Activated CD8-positive, alpha-beta memory T cell treated with anti-CD3 and anti-CD28 coated beads, Interleukin-2, amount 50 U/mL, for 1 hour (primary cell): ENCODE data around the gene MMP11.

Experiments
- DNase-seq: peaks from one replicate; pipeline ENCODE4 v3.0.0-alpha.2; 2020; ENCODE audit errors: extremely low read depth

MMP11 gene

DNA sequence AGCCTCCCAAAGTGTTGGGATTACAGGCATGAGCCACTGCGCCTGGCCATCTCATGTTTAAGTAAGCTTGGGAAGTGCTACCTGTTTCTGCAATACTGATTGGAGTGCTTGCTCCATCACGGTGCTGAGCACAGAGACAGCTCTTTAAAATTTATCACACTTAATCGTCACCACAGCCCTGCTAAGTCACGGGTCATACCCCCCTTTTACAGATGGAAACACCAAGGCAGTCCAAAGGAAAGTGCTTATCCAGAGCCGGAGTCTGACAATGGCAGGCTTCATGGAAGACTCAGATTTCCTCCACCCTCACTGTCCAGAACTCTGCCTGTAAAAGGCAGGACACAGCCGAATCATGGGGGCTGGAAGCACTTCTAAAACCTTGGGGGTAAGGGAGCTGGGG is 12.6 kb upstream of the MMP11 start:
- no peak for DNase-seq

DNA sequence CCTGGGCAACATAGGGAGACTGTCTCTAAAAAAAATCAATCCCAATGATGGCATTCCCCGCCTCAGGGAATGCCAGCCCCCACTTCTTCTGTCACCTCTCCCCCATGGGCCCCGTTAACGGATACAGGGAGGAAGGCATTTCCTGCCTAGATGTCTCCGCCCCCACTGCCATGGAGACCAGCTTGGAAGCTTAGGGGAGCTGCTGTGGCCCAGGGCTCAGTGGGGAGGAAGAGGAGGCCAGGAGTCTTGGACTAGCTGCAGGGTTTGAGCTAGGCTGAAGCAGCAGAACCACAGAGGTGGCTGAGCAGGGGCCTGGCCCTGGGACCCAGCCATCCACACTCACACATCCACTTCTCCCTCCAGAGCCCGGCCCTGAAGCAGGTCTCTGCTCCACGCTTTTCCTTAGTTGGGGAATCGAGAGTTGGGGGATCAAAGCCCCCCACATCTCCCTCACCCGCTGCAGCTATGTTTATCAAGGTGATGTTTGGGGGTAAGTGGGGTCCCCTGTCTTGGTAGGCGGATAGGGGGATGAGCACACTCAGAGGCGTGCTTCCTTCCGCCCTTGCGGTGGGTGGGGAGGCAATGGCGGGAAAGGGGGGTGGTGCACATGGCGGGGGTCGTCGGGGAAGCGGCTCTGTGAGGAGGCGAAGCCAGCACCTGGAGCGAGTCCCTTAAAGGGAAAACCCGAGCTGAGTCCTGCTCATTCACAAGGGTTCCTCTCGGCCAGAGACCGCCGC is 9.6 kb upstream of the MMP11 start, which contains the start of gene C22orf15:
C22orf15 (plus strand) TSS at position 149 of the 737 bp plus-strand sequence; CDS start at position 466, 317 bp downstream.
- DNase-seq, result no peak

DNA sequence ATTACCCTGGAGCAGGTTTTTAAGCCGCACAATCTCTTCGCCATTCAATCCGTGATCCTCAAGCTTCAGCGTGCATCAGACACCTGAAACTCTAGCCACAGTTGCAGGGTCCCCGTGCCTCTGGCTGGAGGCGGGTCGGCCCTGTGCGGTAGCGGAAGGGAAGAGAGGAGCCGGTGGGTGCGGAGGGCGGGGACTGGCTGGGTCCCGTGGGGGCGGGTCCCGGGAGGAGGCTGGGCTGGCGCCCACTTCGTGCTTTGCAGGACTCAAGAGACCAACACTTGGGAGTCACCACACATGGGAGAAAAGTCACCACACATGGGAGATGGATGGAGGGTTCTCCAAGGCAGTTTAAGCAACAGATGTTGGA is 9.1 kb upstream of the MMP11 start:
- DNase-seq, result no peak

DNA sequence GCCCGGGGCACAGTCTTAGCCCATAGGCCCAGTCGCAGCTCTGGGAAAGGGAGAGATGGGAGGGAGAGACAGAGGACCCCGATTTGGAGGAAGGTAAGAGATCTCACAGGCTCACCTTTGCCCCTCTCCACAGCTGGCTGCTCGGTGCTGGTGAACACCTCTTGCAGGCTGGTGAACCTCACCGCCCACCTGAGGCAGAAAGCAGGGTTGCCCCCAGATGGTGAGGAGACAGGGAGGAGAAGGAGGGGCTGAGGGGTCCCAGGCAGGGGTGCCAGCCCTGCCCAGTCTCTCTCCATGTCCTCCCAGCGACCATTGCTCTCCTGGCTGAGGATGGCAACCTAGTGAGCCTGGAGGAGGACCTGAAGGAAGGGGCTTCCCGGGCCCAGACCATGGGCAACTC is 8.7 kb upstream of the MMP11 start:
- DNase-seq, result no peak

- DNase-seq, result no peak
These were observed 7.5 kb upstream of the MMP11 start for GRCh38 chr22:23764899-23765881.

GRCh38 chr22:23767303-23767672 is 5.4 kb upstream of the MMP11 start:
- no peak for DNase-seq

GRCh38 chr22:23767673-23768548 is 4.7 kb upstream of the MMP11 start, which contains the start of gene CHCHD10:
Gene CHCHD10 (minus strand): TSS chr22:23767972. CDS start chr22:23767874, 98 bp downstream.
- no peak for DNase-seq

GRCh38 chr22:23769321-23769965 is 3.2 kb upstream of the MMP11 start:
- DNase-seq, result no peak

DNA sequence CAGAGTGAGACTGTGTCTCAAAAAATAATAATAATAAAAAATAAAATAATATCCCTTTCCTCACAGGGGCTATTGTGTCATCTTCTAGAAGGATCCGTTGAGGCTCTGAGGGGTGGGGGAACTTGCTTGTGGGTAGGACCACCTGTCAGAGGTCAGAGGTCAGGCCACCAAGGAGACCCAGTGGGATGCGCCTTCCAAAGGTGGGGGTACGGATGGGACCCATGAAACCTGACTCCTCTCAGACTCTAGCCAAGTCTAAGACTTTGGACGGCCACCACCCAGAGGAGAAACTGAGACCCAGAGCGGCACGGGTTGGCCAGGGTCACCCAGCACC is 367 bp upstream of the MMP11 start:
- no peak for DNase-seq

DNA sequence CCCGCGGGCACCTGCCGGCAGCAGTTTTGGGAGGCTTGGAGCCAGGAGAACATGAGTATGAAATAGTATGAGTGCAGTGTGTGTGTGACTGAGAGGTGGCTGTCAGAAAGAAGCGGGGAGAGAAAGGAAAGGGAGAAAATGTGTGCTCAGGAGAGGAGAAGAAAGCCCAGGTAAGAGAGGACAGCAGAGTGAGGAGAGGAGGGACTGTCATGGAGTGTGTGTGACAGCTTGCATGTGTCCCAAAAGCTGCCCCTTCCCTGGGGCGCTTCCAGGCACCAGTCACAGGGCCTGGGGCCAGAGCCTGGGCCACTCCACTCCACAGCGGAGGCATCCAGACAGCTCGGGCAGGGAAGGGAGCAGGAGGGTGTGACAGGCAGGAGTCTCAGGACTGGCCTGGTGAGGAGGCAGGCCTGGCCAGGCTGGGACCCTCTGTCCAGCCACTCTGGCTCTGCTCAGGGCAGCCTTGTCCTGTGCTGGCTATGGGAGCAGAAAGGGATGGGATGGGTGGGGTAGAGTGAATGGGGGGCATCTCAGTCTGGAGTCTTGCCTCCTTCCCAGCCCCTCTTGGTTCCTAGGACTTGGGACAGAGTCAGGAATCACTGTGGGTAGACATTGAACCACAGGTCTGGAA is 949 bp downstream of the MMP11 start:
- DNase-seq, result no peak

- no peak for DNase-seq
These were observed 1.7 kb downstream of the MMP11 start for GRCh38 chr22:23774114-23774921.

GRCh38 chr22:23774922-23775436 is 2.3 kb downstream of the MMP11 start:
- no peak for DNase-seq

DNA sequence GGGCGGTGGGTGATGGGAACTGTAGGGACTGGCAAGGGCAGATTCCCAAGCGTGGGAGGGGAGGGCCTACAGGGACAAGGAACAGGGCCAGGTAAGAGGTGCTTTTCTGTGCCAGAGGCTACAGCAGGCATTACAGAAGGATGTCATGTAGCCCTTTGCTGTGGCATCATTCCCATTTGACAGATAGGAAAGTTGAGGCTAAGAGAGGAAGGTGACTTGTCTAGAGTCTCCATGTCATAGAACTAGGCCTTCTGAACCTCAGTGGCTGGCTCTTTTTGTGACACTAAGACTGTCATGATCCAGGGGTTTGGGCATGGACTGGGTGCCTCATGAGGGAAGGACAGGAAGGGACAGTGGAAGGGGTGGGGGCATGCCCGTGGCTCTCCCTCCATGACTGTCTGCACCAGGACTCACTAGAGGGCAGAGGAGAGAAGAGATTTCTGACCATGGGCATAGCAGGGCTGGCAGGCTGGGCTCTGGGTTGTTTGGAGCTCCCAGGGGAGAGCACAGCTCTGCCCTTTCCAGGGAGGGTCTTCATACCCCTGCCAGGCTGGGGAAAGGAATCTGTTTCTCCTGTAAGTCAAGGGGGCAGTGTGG is 3.2 kb downstream of the MMP11 start:
- no peak for DNase-seq

GRCh38 chr22:23777776-23778576 is 5.3 kb downstream of the MMP11 start:
- no peak for DNase-seq

DNA sequence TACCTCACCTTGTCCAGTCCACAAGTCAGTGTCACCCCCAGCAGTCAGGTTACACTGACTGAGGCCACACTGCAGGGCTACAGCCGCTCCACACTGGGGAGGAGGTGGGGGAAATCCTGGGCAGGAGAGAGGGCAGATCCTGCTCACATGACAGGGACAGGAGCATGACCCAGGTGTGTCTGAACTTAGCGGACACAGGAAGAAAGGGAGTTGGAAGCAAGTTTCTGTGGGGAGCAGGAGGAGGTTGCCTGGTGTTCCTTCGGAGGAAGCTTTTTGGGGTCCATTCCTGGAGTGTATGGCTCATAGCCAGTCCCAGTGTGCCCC is 5.9 kb downstream of the MMP11 start:
- DNase-seq, result no peak

GRCh38 chr22:23779083-23779482 is 6.4 kb downstream of the MMP11 start:
- DNase-seq, result no peak

GRCh38 chr22:23779731-23780130 is 7.1 kb downstream of the MMP11 start:
- DNase-seq, result no peak

DNA sequence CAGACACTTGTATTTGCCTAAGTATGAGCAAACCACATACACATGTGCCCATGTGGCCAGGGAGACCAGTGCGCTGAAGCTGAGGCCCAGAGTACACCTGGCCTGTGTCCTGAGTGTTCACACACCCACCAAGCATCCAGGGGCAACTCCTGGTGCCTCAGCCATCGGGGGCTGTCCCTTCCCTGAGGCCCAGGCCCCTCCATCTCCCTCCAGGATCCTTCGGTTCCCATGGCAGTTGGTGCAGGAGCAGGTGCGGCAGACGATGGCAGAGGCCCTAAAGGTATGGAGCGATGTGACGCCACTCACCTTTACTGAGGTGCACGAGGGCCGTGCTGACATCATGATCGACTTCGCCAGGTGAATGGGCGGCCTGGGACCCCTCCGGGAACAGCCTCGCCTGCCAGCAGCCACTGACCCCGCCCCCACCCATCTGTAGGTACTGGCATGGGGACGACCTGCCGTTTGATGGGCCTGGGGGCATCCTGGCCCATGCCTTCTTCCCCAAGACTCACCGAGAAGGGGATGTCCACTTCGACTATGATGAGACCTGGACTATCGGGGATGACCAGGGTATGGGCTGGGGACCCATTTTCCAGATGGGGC is 7.6 kb downstream of the MMP11 start:
- no peak for DNase-seq
